ENCODE results near the gene NPLOC4.
"Not testable (repeated sequence)": the region's sequence is repeated elsewhere in the genome, so short reads cannot be mapped to it uniquely, and the experiment has no call there.

Gene NPLOC4

DNA sequence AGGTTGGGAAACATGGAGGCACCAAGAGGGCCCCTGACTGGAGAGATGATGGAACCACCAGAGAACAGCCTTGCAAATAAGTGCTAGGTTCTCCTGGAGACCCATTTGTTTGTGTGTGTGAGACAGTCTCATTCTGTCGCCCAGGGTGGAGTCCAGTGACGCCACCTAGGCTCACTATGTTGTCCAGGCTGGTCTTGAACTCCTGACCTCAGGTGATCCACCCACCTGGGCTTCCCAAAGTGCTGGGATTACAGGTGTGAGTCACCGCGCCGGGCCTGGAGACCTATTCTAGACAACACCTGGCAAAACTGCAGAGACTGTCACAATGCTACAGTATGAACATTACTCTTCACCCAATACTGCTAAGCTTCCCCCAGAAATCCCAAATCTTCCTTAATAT lies 1.5 kb downstream of the NPLOC4 start:
- no peak for DNase-seq (ENCODE audit: low read depth in 2 of 2)

DNA sequence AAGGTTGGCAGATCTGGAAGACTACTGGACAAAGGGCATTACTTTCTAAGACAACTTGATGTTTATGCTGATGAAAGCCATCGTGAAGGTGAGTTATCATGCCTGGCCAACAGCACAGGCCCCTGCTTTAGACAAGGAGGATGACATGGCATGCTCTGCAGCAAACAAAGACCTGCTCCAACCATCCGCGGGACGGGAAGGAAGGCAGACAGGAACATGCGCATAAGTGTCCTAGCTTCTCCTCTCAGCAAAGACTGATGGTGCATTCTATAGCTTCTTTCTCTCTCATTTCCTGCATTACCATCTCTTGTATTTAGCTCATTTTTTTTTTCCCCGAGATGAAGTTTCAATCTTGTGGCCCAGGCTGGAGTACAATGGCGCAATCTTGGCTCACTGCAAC lies 5.4 kb downstream of the NPLOC4 start:
- DNase-seq (ENCODE audit: low read depth in 2 of 2) = no peak

GRCh38 chr17:81630274-81630673 lies 6.6 kb downstream of the NPLOC4 start:
- no peak for DNase-seq (ENCODE audit: low read depth in 2 of 2)

GRCh38 chr17:81621494-81622130 lies 15.3 kb downstream of the NPLOC4 start:
- no peak for DNase-seq (ENCODE audit: low read depth in 2 of 2)

DNA sequence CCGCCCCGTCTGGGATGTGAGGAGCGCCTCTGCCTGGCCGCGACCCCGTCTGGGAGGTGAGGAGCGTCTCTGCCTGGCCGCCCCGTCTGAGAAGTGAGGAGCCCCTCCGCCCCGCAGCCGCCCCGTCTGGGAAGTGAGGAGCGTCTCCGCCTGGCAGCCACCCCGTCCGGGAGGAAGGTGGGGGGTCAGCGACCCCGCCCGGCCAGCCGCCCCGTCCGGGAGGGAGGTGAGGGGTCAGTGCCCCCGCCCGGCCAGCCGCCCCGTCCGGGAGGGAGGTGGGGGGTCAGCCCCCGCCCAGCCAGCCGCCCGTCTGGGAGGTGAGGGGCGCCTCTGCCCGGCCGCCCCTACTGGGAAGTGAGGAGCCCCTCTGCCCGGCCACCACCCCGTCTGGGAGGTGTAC lies 18.6 kb downstream of the NPLOC4 start:
- not testable (repeated sequence) for DNase-seq (ENCODE audit: low read depth in 2 of 2)

GRCh38 chr17:81616877-81617276 lies 20.0 kb downstream of the NPLOC4 start:
- DNase-seq (ENCODE audit: low read depth in 2 of 2) = no peak

- no peak for DNase-seq (ENCODE audit: low read depth in 2 of 2)
These were observed 21.4 kb downstream of the NPLOC4 start for GRCh38 chr17:81615401-81615930.

DNA sequence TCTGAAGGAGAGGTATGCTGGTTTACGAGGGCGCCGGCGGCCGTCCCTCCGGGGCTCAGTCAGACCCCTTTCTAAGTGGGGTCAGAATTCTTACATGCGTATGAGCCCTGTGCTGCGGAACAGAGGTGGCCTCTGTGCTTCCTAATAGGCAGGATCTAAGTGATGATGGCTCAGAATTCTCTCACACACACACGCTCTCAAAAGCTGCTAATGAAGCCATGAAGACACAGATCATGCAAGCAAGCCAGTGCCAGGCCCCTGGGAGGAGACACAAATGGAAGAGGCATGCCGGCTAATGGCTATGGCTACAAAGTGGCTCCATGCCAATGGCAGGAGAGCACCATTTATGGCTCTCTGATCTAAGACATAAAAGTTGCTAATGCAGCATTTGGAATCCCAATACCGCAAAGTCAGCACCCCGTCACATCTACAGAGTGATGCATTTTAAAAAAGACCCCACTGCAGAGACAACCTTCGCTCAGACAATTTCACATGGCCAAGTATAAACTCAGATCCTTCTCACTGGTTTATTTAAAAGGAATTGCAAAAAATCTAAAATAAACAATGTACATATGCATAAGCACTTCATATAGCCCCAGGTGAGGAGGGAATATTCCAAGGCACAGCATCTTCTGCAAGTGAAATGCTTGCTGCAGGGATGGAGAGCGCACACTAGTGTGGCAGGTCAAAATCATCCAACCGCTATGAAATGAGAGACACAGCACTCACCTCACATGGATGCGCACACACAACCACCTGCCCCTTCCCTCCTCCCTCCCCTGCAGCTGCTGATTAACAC lies 24.5 kb downstream of the NPLOC4 start:
- no peak for DNase-seq (ENCODE audit: low read depth in 2 of 2)

- no peak for DNase-seq (ENCODE audit: low read depth in 2 of 2)
These were observed 27.2 kb downstream of the NPLOC4 start for GRCh38 chr17:81609541-81610311.

GRCh38 chr17:81608605-81609004 lies 28.3 kb downstream of the NPLOC4 start:
- no peak for DNase-seq (ENCODE audit: low read depth in 2 of 2)

DNA sequence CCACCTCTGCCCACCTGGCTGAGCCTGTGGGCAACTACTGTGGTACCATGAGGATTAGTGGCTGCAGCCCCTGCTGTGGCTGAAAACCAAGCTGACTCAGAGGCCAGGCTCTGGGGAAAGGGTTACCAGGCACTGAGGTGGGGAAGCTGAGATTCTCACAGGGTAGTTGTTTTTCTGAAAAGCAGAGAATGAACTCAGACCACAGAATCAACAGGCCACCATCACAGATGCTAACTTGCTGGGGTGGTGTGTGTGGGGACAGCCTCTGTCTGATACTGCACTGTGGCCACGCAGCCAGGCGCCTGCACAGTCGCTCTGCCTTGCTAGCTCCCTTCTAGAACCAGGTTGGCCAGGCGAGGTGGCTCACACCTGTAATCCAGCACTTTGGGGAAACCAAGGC lies 28.8 kb downstream of the NPLOC4 start:
- DNase-seq (ENCODE audit: low read depth in 2 of 2) = no peak

GRCh38 chr17:81607431-81607830 lies 29.5 kb downstream of the NPLOC4 start:
- no peak for DNase-seq (ENCODE audit: low read depth in 2 of 2)

DNA sequence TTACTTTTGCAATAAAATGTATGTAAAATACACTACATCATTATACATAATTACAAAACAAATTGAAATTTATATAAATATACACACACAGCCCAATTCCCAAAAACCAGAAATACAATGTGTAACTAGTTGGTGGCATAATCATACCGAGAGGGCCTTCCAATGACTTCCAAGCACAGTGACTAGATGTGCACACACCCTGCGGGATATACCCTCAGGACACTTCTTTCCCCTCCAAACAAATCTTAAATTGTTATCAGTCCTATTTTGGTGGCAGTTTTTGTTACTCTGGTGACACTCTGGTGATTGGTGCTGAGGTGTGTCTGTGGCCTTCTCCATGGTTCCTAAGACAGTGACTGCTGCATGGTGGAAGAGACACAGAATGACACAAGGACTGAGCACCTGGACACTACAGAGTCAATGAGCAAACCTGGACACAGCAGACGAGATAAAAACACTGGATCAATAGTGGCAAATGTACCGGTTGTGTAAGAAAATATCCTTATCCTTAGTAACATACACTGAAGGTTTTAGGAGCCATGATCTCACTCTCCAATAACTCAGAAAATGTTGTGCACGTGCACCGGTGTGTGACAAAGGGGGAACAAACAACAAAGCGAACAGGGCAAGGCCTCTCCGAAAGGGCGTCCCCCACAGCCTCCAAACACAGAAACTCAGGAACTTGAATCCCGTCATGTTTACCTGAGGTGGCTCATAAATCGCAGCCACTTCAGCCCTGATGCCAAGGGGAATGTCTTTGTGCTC lies 32.9 kb downstream of the NPLOC4 start:
- no peak for DNase-seq (ENCODE audit: low read depth in 2 of 2)

DNA sequence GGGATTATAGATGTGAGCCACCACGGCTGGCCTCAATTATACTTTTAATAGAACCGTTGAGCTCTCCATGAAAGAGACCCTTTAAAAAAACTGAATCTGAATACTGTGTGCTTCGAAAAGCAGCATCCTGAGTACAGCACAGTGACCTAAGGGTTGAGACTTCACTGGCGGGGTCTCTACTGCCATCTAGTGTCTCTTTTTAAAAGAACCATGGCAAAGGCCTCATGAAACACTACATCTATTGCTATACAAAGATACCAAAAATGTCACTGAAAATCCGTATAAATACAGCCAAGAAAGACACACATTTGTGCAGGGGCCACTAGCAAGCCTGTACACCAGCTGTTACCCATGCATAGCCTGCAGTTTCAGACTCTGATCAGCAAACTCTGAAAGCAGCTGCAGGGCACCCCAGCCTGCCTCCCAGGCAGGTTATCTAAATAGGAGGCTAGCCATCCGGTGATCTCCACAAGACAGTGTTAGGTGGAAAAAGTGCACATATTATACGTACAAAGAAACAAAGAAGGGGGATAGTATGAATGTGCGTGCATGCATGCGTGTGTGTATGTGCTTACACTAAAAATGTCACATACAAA lies 35.3 kb downstream of the NPLOC4 start:
- no peak for DNase-seq (ENCODE audit: low read depth in 2 of 2)

GRCh38 chr17:81599719-81600486 lies 37.0 kb downstream of the NPLOC4 start:
- no peak for DNase-seq (ENCODE audit: low read depth in 2 of 2)

DNA sequence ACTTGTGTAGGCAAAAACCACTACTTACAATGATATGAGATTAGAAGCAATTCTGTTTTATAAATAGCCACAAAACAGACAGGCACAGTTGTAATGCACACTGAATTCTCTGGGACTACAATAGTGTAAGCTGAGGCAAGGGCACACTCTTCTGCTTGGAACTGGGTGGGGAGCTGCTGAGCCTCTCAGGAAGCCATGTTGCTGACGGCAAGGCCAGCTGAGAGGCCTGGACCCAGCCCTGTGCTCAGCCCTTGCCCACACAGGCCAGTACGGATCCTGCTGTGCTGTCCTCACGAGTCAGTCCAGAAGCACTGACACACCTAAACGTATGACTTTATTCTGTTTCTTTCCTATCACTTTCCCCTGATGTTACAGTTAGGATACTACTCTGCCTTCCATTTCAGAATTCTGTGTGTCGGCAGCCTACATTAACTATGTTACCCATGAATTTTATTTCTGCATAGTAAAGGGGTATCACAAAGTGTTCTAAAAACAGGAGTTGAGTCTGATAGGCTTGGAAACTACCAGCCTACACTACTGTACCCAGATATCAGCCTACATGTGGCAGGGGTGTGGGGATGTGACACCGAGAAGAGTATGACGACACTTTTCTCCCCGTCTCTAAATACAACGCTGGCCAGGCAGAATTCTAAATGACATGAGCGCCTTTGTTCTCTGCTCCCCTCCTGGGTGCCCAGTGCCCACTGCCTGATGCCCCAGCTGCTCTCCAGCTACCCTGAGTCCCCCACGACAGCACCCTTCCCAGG lies 43.6 kb downstream of the NPLOC4 start:
- DNase-seq (ENCODE audit: low read depth in 2 of 2) = no peak

- no peak for DNase-seq (ENCODE audit: low read depth in 2 of 2)
These were observed 44.9 kb downstream of the NPLOC4 start for GRCh38 chr17:81591971-81592370.

- no peak for DNase-seq (ENCODE audit: low read depth in 2 of 2)
These were observed 46.8 kb downstream of the NPLOC4 start for GRCh38 chr17:81590121-81590520.

GRCh38 chr17:81589612-81590011 lies 47.3 kb downstream of the NPLOC4 start:
- DNase-seq (ENCODE audit: low read depth in 2 of 2) = no peak

DNA sequence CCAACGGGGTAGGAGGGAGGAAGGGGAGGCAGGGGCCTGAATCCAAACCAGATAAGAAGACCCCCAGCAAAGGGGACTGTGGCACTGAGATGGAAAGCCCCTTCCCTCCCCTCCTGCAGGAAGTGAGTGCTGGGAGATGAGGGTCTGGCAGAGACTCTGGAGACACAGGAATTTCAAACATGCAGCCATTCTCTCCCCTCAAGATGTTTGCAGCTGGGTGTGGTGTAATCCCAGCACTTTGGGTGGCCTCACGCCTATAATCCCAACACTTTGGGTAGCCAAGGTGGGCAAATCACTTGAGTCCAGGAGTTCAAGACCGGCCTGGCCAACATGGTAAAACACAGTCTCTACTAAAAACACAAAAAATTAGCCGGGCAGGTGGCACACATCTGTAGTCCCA lies 50.8 kb downstream of the NPLOC4 start:
- no peak for DNase-seq (ENCODE audit: low read depth in 2 of 2)
